ENCODE measurements around the gene IL13RA1.
"Not testable (repeated sequence)": the region's sequence is repeated elsewhere in the genome, so short reads cannot be mapped to it uniquely, and the experiment has no call there.

Gene IL13RA1

DNA sequence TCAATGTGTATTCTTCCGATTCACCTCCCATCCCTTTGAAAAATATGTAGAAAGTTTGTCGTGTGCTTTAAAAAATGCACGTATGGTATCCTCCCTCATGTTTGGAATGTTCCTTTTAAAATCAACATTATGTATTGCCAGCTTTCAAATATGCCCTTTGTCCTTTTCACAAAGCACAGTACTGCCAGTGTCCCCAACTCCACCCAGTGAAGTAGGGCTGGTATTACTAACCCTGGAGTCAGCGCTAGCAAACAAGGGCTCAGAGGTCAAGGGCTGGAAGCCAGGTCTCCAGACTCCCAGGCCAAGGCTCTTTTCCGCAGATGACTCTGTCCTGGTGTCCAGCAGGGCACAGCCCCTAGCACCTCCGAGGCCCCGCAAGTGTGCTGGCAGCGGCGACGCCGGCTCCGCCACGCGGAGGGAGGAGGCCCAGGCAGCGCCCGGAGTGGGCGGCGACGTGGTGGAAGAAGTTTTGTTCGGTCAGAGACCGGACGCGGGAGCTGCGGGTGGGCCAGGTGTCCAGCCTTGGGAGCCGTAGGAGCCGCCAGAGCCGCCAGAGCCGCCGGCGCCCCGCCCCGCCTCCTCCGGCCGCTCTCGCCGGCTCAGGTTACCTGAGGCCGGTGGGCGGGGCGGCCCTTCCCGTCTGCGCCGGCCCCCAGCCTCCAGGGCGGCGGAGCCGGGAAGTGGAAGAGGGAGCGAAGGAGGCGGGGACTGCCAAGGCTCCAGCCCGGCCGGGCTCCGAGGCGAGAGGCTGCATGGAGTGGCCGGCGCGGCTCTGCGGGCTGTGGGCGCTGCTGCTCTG is at the start of gene IL13RA1:
Gene IL13RA1 (plus strand): TSS at position 720 of the 799 bp plus-strand sequence. CDS start 33 bp downstream, at position 753.
- in situ Hi-C loops (cut with HindIII; ENCODE audit: low pct_unique_long_range_greater_than_20kb, low sequenced_read_pairs), result no loop called here
- TF ChIP-seq JUND (IDR thresholded peaks at IDR 0.05; ENCODE audit: low read depth), result no peak
- peak; percentile 55 to 88 for DNase-seq (ENCODE audit: low read depth in 1 of 2, low spot score in 1 of 2)

DNA sequence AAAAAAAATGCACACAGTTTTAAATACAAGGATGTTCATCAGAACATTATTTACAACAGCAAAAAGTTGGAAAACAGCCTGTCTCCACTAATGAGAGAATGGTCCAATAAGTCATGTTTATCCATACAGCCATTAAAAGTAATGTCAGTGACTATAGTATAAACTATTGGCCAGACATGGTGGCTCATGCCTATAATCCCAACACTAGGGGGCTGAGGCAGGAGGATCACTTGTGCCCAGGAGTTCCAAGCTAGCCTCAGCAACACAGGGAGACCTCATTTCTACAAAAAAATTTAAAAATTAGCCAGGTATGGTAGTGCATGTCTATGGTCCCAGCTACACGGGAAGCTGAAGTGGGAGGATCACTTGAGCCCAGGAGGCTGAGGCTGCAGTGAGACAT is 48.1 kb upstream of the IL13RA1 start:
- no peak for TF ChIP-seq JUND (IDR thresholded peaks at IDR 0.05; ENCODE audit: low read depth)
- in situ Hi-C loops (cut with HindIII; ENCODE audit: low pct_unique_long_range_greater_than_20kb, low sequenced_read_pairs), result no loop called here
- no peak for DNase-seq (ENCODE audit: low read depth in 1 of 2, low spot score in 1 of 2)

DNA sequence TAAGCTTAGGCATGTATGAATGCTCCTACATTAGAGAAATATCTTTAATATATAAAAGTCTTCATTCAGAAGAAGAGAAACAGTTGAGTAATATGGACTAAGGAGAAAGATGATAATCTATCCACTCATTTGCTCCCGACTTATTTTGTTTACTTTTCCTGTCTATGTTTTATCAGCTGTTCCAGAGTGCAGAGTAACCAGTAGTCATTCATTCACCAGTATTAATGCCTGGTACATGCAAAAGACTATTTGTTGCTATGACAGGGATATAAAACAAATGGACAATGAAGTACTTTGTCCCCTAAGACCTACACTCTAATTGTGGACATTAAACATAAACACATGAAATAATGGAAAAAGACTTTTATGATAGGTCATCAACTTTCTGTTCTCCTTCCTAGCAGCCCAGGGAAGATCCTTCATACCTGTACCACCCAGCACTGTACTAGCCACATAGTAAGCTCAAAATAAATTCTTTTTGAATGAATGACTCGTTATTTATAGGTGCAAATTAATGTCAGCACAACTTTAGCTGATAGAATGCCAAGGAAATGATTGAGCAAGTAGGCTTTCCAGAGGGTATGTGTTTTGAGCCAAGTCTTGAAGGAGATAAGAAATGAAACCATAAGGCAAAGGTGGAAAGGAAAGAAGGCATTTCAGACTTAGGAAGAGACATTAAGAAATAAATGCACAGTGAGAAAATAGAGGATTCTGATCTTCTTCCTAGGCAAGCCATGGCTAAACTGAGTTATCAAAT is 45.0 kb upstream of the IL13RA1 start:
- DNase-seq (ENCODE audit: low read depth in 1 of 2, low spot score in 1 of 2), result no peak
- no peak for TF ChIP-seq JUND (IDR thresholded peaks at IDR 0.05; ENCODE audit: low read depth)
- in situ Hi-C loops (cut with HindIII; ENCODE audit: low pct_unique_long_range_greater_than_20kb, low sequenced_read_pairs), result no loop called here

DNA sequence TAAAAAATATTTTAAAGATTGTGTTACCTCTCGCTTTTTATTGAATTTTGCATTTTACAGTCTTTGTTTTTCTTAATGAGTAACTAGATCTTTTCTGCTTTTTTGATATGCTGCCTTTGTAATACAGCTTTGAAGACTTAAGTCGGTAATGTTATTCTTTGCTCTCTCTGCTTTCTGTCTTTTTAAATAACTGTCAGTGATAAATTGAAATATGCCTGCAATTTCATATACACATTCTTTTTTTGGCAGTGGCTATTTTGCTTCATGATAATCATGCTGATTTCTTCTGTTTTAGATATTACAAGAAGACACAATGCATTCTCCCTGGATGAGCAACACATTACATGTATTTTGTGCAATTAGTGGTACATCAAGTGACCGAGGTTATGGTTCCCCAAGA is 42.0 kb upstream of the IL13RA1 start:
- in situ Hi-C loops (cut with HindIII; ENCODE audit: low pct_unique_long_range_greater_than_20kb, low sequenced_read_pairs), result no loop called here
- no peak for DNase-seq (ENCODE audit: low read depth in 1 of 2, low spot score in 1 of 2)
- TF ChIP-seq JUND (IDR thresholded peaks at IDR 0.05; ENCODE audit: low read depth), result no peak

DNA sequence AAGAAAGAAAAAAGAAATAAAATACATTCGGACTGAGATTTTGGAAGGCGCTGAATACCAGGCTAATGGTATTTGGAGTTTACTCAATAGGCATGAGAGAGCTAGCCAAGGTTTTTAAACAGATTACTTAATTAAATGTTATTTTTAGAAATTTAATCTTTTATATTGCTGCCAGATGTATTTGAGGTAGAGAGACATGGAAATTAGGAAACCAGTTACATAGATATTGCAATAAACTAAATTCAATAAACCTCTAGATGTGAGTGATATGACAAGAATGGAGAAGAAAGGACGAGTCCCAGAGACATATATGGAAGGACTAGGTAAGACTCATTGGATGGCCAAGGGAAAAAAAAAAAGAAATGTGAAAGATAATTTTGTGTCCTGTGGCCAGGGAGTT is 38.5 kb upstream of the IL13RA1 start:
- no peak for DNase-seq (ENCODE audit: low read depth in 1 of 2, low spot score in 1 of 2)
- in situ Hi-C loops (cut with HindIII; ENCODE audit: low pct_unique_long_range_greater_than_20kb, low sequenced_read_pairs), result no loop called here
- TF ChIP-seq JUND (IDR thresholded peaks at IDR 0.05; ENCODE audit: low read depth), result no peak

DNA sequence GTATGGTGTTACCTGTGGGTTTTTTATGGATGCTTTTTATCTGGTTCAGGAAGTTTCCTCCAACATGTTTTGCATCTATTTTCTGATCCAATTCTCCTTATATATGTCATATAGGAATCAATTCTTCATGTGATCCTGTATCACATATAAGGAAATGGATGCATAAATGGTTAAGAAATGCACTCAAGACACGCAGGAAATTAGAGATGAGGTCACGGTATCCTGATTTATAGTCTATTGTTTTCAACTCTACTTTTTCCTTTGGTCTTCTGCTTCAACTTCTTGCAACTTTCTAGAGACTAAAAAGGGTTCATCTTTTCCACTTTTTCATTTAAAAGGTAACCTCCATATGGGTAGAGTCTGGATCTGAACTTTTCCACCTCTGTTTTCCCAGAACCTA is 33.6 kb upstream of the IL13RA1 start:
- no peak for TF ChIP-seq JUND (IDR thresholded peaks at IDR 0.05; ENCODE audit: low read depth)
- in situ Hi-C loops (cut with HindIII; ENCODE audit: low pct_unique_long_range_greater_than_20kb, low sequenced_read_pairs), result no loop called here
- no peak for DNase-seq (ENCODE audit: low read depth in 1 of 2, low spot score in 1 of 2)

DNA sequence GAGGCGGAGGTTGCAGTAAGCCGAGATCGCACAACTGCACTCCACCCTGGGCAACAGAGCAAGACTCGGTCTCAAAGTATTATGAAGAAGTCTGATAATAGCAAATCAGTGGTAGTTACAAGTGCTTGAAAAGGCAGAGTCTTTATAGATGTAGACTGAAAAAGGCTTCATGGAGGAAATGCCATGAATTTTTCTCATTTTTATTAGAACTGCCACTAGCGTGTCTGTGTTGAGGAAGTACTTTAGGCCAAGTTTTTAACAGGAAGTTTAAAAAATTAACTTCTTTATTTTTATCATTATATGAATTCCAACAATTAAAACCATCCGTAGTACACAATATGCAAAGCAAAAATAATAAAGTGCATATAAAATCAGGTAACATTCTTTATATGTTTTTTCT is 32.8 kb upstream of the IL13RA1 start:
- in situ Hi-C loops (cut with HindIII; ENCODE audit: low pct_unique_long_range_greater_than_20kb, low sequenced_read_pairs), result no loop called here
- DNase-seq (ENCODE audit: low read depth in 1 of 2, low spot score in 1 of 2), result no peak
- TF ChIP-seq JUND (IDR thresholded peaks at IDR 0.05; ENCODE audit: low read depth), result no peak

DNA sequence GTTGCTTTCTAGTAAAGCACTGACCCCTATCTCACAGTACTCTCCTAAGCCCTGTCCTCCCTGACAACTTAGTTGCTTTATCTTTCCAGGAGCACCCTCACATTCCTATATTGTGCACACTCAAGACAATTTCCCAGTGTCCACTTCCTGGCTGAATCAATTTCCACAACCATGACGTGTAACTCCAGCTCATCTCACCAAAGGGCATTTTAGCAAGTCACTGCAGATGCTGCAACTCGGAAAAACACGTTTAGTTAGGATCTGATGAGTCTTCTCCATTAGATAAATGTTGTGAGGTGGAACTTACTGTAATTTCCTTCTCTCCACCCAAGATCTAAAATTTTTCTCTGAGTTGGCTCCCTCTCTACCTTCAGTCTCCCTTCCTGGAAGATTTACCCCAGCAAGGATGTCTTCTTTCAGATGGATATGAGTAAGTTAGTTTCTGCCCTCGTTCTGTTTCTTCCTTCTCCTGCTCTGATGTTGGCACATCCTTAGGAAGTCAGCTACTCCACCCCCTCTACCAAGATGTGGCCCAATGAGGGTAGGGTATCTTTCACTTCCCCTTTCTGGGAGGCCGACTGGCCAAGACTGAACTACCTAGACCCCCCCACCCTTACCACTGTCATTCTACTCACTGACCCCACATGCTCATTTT is 28.8 kb upstream of the IL13RA1 start:
- in situ Hi-C loops (cut with HindIII; ENCODE audit: low pct_unique_long_range_greater_than_20kb, low sequenced_read_pairs), result no loop called here
- TF ChIP-seq JUND (IDR thresholded peaks at IDR 0.05; ENCODE audit: low read depth), result no peak
- no peak for DNase-seq (ENCODE audit: low read depth in 1 of 2, low spot score in 1 of 2)

DNA sequence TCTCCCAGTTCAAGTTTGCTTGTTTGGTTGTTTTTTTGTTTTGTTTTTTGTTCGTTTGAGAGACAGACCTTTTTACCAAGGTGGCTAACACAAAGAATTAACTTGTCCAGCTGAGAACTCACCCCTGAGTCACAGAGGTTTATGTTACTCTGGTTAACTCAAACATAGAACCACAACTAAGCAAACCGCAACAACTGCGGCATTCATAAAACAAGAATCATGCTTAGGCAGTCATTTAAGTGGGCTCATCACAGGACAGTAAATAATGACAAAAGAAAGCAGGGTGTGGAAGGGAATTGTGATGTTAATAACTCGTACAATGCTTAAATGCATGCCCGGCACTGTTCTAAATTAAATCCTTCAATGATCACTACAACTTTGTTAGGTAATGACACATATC is 24.7 kb upstream of the IL13RA1 start:
- TF ChIP-seq JUND (IDR thresholded peaks at IDR 0.05; ENCODE audit: low read depth), result no peak
- in situ Hi-C loops (cut with HindIII; ENCODE audit: low pct_unique_long_range_greater_than_20kb, low sequenced_read_pairs), result no loop called here
- no peak for DNase-seq (ENCODE audit: low read depth in 1 of 2, low spot score in 1 of 2)

DNA sequence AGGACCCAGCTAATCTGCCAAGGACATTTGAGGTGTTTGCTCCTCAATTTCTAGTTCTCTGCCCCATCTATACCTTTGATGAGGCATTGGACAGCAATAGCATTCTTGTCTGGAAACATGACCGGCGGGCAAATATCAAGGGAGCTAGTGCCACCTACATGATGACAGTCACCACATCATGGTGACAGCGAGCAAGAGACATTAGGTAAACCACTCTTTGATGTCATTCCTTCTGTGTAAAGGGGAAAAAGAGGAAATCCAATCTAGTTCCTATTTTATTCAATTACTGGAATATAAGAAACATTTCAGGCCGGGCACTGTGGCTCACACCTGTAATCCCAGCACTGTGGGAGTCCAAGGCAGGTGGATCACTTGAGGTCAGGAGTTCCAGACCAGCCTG is 20.7 kb upstream of the IL13RA1 start:
- in situ Hi-C loops (cut with HindIII; ENCODE audit: low pct_unique_long_range_greater_than_20kb, low sequenced_read_pairs), result no loop called here
- no peak for DNase-seq (ENCODE audit: low read depth in 1 of 2, low spot score in 1 of 2)
- no peak for TF ChIP-seq JUND (IDR thresholded peaks at IDR 0.05; ENCODE audit: low read depth)

DNA sequence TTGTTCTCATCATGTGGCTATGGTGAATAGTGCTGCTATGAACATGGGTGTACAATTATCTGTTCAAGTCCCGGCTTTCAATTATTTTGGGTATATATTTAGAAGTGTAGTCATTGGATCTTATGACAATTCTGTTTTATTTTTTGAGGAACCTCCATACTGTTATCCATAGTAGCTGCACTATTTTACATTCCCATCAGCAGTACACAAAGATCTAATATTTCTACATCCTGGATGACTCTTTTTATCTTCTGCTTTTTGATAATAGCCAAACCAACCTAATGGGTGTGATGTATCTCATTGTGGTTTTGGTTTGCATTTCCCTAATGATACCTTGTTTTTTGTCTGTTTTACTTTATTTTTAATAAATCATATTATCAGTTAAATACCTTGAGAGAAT is 12.9 kb upstream of the IL13RA1 start:
- in situ Hi-C loops (cut with HindIII; ENCODE audit: low pct_unique_long_range_greater_than_20kb, low sequenced_read_pairs), result no loop called here
- TF ChIP-seq JUND (IDR thresholded peaks at IDR 0.05; ENCODE audit: low read depth), result no peak
- DNase-seq (ENCODE audit: low read depth in 1 of 2, low spot score in 1 of 2), result no peak

DNA sequence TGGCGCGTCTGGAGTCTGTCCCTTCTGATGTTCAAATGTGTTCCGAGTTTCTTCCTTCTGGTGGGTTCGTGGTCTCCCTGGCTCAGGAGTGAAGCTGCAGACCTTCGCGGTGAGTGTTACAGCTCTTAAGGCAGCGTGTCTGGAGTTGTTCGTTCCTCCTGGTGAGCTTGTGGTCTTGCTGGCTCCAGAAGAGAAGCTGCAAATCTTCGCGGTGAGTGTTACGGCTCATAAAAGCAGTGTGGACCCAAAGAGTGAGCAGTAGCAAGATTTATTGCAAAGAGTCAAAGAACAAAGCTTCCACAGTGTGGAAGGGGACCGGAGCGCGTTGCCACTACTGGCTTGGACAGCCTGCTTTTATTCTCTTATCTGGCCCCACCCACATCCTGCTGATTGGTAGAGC is 11.5 kb upstream of the IL13RA1 start:
- DNase-seq (ENCODE audit: low read depth in 1 of 2, low spot score in 1 of 2); in situ Hi-C loops (cut with HindIII; ENCODE audit: low pct_unique_long_range_greater_than_20kb, low sequenced_read_pairs): not testable (repeated sequence)

DNA sequence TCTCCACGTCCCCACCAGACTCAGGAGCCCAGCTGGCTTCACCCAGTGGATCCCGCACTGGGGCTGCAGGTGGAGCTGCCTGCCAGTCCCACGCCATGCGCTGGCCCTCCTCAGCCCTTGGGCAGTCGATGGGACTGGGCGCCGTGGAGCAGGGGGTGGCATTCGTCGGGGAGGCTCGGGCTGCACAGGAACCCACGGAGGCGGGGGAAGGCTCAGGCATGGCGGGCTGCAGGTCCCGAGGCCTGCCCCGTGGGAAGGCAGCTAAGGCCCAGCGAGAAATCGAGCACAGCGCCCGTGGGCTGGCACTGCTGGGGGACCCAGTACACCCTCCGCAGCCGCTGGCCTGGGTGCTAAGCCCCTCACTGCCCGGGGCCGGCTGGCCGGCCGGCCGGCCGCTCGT is 10.6 kb upstream of the IL13RA1 start:
- DNase-seq (ENCODE audit: low read depth in 1 of 2, low spot score in 1 of 2), result not testable (repeated sequence)

More for the DNA sequence above, 10.6 kb upstream of the IL13RA1 start:
- in situ Hi-C loops (cut with HindIII; ENCODE audit: low pct_unique_long_range_greater_than_20kb, low sequenced_read_pairs), result not testable (repeated sequence)
